Heart right ventricle (tissue), 16 donors: ENCODE measurements around the gene GSK3A. TPM values are rescaled to one million over a fixed set of nuclear protein-coding genes. Genes with fewer than 3 reads are reported as not detected.
A peak's percentile ranks its signal among the peaks of the same experiment; 100 is the strongest.

Experiments used
- ATAC-seq, 8 donors: fragments of 200-7000 bp; cut with Tn5 transposase; one replicate each; pipeline ENCODE4 v1.9.1; 2020; ENCODE audit warnings: mild to moderate bottlenecking in 8 of 8, moderate library complexity in 8 of 8, moderate number of reproducible peaks in 1 of 8
- DNase-seq, 2 donors: peaks; one replicate each; pipeline ENCODE4 v3.0.0-alpha.2; 2020
- H3K27ac ChIP-seq, 10 donors: fragments of 200-600 bp; sonication (generic) in 2 of 10; one replicate each; pipeline versions ENCODE4 v1.5.0 to v1.8.0; 2020 to 2022; ENCODE audit warnings: mild to moderate bottlenecking in 3 of 10
- H3K27me3 ChIP-seq, 7 donors: fragments of 200-600 bp; one replicate each; pipeline ENCODE4 v1.8.0; 2021 to 2022; ENCODE audit warnings: mild to moderate bottlenecking in 2 of 7
- H3K36me3 ChIP-seq, 9 donors: fragments of 200-600 bp; sonication (generic) in 1 of 9; one replicate each; pipeline versions ENCODE4 v1.5.0 to v1.8.0; 2020 to 2022; ENCODE audit warnings: mild to moderate bottlenecking in 2 of 9
- H3K4me1 ChIP-seq, 9 donors: fragments of 200-600 bp; sonication (generic) in 1 of 9; one replicate each; pipeline versions ENCODE4 v1.5.0 to v1.8.0; 2020 to 2022; ENCODE audit warnings: mild to moderate bottlenecking in 4 of 9
- H3K4me3 ChIP-seq, 10 donors: fragments of 200-600 bp; sonication (generic) in 2 of 10; one replicate each; pipeline versions ENCODE4 v1.5.0 to v1.8.0; 2020 to 2022; ENCODE audit warnings: mild to moderate bottlenecking in 7 of 10, moderate library complexity in 2 of 10
- H3K9me3 ChIP-seq, 11 donors: fragments of 200-600 bp in 10 of 11; sonication (generic) in 2 of 11; one replicate each; pipeline versions ENCODE4 v1.5.0 to v1.8.0; 2013 to 2022; ENCODE audit warnings: mild to moderate bottlenecking in 2 of 11, control low read depth in 1 of 11, moderate library complexity in 1 of 11
- WGBS, 2 donors: extraction: QIAGEN DNeasy Blood & Tissue Kit; methylation state at CpG; one replicate each; pipeline ENCODE4 v1.1.7; 2013; ENCODE audit warnings: inconsistent platforms in 1 of 2; 5-methylcytosine and 5-hydroxymethylcytosine counted together
- intact Hi-C, 10 donors: fragments of 100-400 bp; cut with DNase I; formaldehyde crosslinking; loops; one replicate each; pipeline versions ENCODE4 v1.11.1 to v1.14.2; 2022
- polyA plus RNA-seq, 2 donors: library from polyadenylated mRNA; stranded (reverse); fragments of 200-250 nt; gene quantifications; one replicate each; pipeline ENCODE4 v1.2.3, GENCODE V29; 2013
- total RNA-seq, 10 donors: library from RNA; stranded (reverse); fragmentation: NEBNext Ultra II Directional in 3 of 10; extraction: Animal tissue kit (Norgen Biotek cat#: 25700) in 3 of 10; gene quantifications; one replicate each; pipeline versions ENCODE4 v1.2.1 to v1.2.4, GENCODE V29; 2021 to 2023
- TF ChIP-seq, protein P1 (sequence below), 9 donors: fragments of 200-600 bp; sonication (generic) in 2 of 9; IDR thresholded peaks; one replicate each; pipeline versions ENCODE4 v1.5.0 to v1.8.0; 2021 to 2022; ENCODE audit warnings: antibody characterized with exemption in 9 of 9, mild to moderate bottlenecking in 5 of 9, moderate library complexity in 1 of 9
- donor health status: Arrhythmogenic right ventricular cardiomyopathy.
- donor health status: ischemic (EF 13 %, LVEDD 7.1; RV severe dilation, severe dysfunction).
- donor health status: healthy with polysubstance abuse.
- donor health status: DM: no; HTN: yes; CAD: no.
- donor health status: DM: no; HTN: no; CAD: no.
- donor health status: ischemic (EF 25% LVEDD 6.9; RV normal size, moderate dysfunction).
- donor health status: ischemic (EF 25% LVEDD 5.7; RV mildly dilated, moderate dysfunction).
- donor health status: healthy.
- donor health status: DM: yes; HTN: yes; CAD: no.
- donor health status: Ischemic cardiomyopathy.
- donor health status: ischemic (EF 35%, LVEDD 5.7; RV mildly dilated, moderate dysfunction).
- donor health status: nonischemic (EF 11% LVEDD 7.7; RV severe dilation, severe dysfunction).
- donor health status: DM: yes; HTN: yes; CAD: no.
- donor health status: PGD.
- donor health status: ischemic (EF 29% LVEDD 5.4; RV normal size, mild dysfunction).
- donor health status: nonischemic (EF 23%, LVEDD 6.1; RV moderate dilation, normal function).

GSK3A gene
- total and polyA plus RNA-seq, 12 donors: 31.2 to 51.0 (median 36.4) TPM

DNA sequence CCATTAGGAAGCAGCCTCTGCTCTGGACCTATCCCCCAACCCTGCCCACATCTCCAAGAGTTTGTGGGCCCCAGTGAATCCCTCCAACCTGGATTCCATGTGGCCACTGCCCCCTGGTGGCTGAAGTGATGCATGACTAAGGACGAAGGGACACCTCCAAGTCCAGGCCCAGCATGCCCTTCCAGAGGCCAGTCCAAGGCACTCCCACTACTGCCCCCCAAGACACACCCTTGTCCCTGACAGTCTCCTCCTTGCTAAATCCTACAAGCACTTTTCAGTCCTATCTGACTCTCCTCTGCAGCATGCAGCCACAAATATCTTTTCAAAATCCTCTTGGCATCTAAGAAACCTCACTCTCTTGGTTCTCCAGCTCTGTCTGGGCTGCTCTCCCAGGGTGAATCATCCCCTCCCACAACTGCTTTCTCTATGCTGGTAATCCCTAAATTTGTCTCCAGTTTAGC, 58.0 kb downstream of the GSK3A start:
- WGBS, 2 donors: 0 to 14% methylated on average over 1 of the region's 1 CpG
- Histone ChIP-seq H3K27ac (peak overlapping the region in 1 of 10 donors; percentile 64), H3K27me3 (peaks cover 0 to 43% (median 35%) of the 10 kb centered on the region in 7 donors), H3K36me3 (no peaks in the 10 kb centered on the region), H3K4me3 (no peak overlapping the region), H3K9me3 (no peaks in the 10 kb centered on the region), H3K4me1 (peaks cover 0 to 33% (median 0%) of the 10 kb centered on the region in 9 donors)
- peak; percentile 56 to 86 (median 81) for ATAC-seq
- peak; percentile 65 to 68 for DNase-seq
- TF ChIP-seq, protein P1, sequence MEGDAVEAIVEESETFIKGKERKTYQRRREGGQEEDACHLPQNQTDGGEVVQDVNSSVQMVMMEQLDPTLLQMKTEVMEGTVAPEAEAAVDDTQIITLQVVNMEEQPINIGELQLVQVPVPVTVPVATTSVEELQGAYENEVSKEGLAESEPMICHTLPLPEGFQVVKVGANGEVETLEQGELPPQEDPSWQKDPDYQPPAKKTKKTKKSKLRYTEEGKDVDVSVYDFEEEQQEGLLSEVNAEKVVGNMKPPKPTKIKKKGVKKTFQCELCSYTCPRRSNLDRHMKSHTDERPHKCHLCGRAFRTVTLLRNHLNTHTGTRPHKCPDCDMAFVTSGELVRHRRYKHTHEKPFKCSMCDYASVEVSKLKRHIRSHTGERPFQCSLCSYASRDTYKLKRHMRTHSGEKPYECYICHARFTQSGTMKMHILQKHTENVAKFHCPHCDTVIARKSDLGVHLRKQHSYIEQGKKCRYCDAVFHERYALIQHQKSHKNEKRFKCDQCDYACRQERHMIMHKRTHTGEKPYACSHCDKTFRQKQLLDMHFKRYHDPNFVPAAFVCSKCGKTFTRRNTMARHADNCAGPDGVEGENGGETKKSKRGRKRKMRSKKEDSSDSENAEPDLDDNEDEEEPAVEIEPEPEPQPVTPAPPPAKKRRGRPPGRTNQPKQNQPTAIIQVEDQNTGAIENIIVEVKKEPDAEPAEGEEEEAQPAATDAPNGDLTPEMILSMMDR (IDR thresholded peaks at IDR 0.05): peak; percentile 65 to 91 (median 85)
- intact Hi-C loops: loop anchor here (1.0 to 5.0 kb wide), 7 partner anchors 50 to 77 kb away; partner anchors contain the start of gene POU2F2 (in 7 of the 10)

Other genes with a start within 250 kb of the GSK3A start
- gene ATP1A3, start 248.4 kb downstream of the GSK3A start, total RNA-seq: 100 to 1,000 TPM; 245 to 419 (median 347) TPM
- 10 to 100 TPM; 38.0 to 87.1 TPM for gene ATP1A3, start 248.4 kb downstream of the GSK3A start, polyA plus RNA-seq
- gene GRIK5, start 172.4 kb downstream of the GSK3A start, total RNA-seq: 1 to 10 TPM; 1.2 to 9.3 (median 3.0) TPM
- gene GRIK5, start 172.4 kb downstream of the GSK3A start, polyA plus RNA-seq: 1 to 10 TPM in 1 of 2 donors, under 1 TPM in 1; 0.35 to 1.4 TPM
- gene ZNF574, start 166.4 kb downstream of the GSK3A start, total RNA-seq: 10 to 100 TPM in 2 of 10 donors, 1 to 10 TPM in 8; 5.0 to 11.1 (median 8.1) TPM
- gene ZNF574, start 166.4 kb downstream of the GSK3A start, polyA plus RNA-seq: 1 to 10 TPM; 3.4 to 5.8 TPM
- gene POU2F2, start 110.2 kb downstream of the GSK3A start, total RNA-seq: 1 to 10 TPM in 1 of 10 donors, under 1 TPM in 9; 0.51 to 3.8 (median 0.70) TPM
- under 1 TPM; 0.28 to 0.37 TPM for gene POU2F2, start 110.2 kb downstream of the GSK3A start, polyA plus RNA-seq
- 10 to 100 TPM in 9 of 10 donors, 1 to 10 TPM in 1; 9.8 to 20.5 (median 12.2) TPM for gene DEDD2, start 24.9 kb downstream of the GSK3A start, total RNA-seq
- gene DEDD2, start 24.9 kb downstream of the GSK3A start, polyA plus RNA-seq: 10 to 100 TPM; 12.9 to 15.2 TPM
- 1 to 10 TPM; 3.2 to 7.0 (median 5.4) TPM for gene ZNF526, start 22.3 kb downstream of the GSK3A start, total RNA-seq
- gene ZNF526, start 22.3 kb downstream of the GSK3A start, polyA plus RNA-seq: 1 to 10 TPM; 3.2 to 3.4 TPM
- 10 to 100 TPM; 29.8 to 40.2 (median 32.9) TPM for gene ERF, start 12.5 kb upstream of the GSK3A start, total RNA-seq
- 10 to 100 TPM; 31.8 to 49.0 TPM for gene ERF, start 12.5 kb upstream of the GSK3A start, polyA plus RNA-seq
- gene CIC, start 26.6 kb upstream of the GSK3A start, total RNA-seq: 10 to 100 TPM; 27.9 to 42.0 (median 32.0) TPM
- 10 to 100 TPM; 17.6 to 39.8 TPM for gene CIC, start 26.6 kb upstream of the GSK3A start, polyA plus RNA-seq
- under 1 TPM in 4 of 10 donors, not detected in 6; 0.16 to 0.21 (median 0.19) TPM for gene PRR19, start 59.5 kb upstream of the GSK3A start, total RNA-seq
- gene PRR19, start 59.5 kb upstream of the GSK3A start, polyA plus RNA-seq: under 1 TPM in 1 of 2 donors, not detected in 1; 0.16 TPM
- 1 to 10 TPM; 1.2 to 5.9 (median 2.6) TPM for gene PAFAH1B3, start 60.0 kb upstream of the GSK3A start, total RNA-seq
- 10 to 100 TPM in 1 of 2 donors, 1 to 10 TPM in 1; 5.0 to 10.4 TPM for gene PAFAH1B3, start 60.0 kb upstream of the GSK3A start, polyA plus RNA-seq
- gene TMEM145, start 70.7 kb upstream of the GSK3A start, total RNA-seq: 1 to 10 TPM in 1 of 10 donors, under 1 TPM in 4, not detected in 5; 0.15 to 1.0 (median 0.49) TPM
- gene TMEM145, start 70.7 kb upstream of the GSK3A start, polyA plus RNA-seq: 1 to 10 TPM in 1 of 2 donors, under 1 TPM in 1; 0.32 to 1.0 TPM
- gene MEGF8, start 83.0 kb upstream of the GSK3A start, total RNA-seq: 10 to 100 TPM; 33.4 to 44.6 (median 40.4) TPM
- gene MEGF8, start 83.0 kb upstream of the GSK3A start, polyA plus RNA-seq: 10 to 100 TPM; 10.2 to 16.3 TPM
- 1 to 10 TPM in 1 of 10 donors, under 1 TPM in 4, not detected in 5; 0.51 to 1.3 (median 0.81) TPM for gene CNFN, start 147.7 kb upstream of the GSK3A start, total RNA-seq
- gene CNFN, start 147.7 kb upstream of the GSK3A start, polyA plus RNA-seq: 1 to 10 TPM; 1.6 to 7.2 TPM
- 100 to 1,000 TPM in 1 of 10 donors, 10 to 100 TPM in 9; 39.4 to 109 (median 53.8) TPM for gene LIPE, start 184.8 kb upstream of the GSK3A start, total RNA-seq
- 10 to 100 TPM; 60.6 to 80.7 TPM for gene LIPE, start 184.8 kb upstream of the GSK3A start, polyA plus RNA-seq
- not detected for gene CXCL17, start 200.3 kb upstream of the GSK3A start, total RNA-seq
- under 1 TPM in 1 of 2 donors, not detected in 1; 0.03 TPM for gene CXCL17, start 200.3 kb upstream of the GSK3A start, polyA plus RNA-seq